DND-41 (cell line): ENCODE data around the gene ERGIC2.

ENCODE experiments used
- CTCF ChIP-seq: IDR thresholded peaks from 2 replicates; pipeline ENCODE4 v1.5.1; 2012; ENCODE audit warnings: borderline replicate concordance, low read length, moderate library complexity, mild to moderate bottlenecking; ENCODE audit not compliant: poor library complexity, severe bottlenecking; ENCODE audit errors: extremely low read depth
- EZH2 ChIP-seq: IDR thresholded peaks from 3 replicates; pipeline ENCODE4 v1.6.1; 2012; ENCODE audit warnings: borderline replicate concordance, low read depth, mild to moderate bottlenecking, moderate library complexity, low read length, inconsistent platforms; ENCODE audit not compliant: severe bottlenecking

- TF ChIP-seq CTCF = no peak
- TF ChIP-seq EZH2 = no peak
These were observed 24.6 kb upstream of the ERGIC2 start for GRCh38 chr12:29405561-29405960.
